Gastroesophageal sphincter (tissue), 4 donors: ENCODE data around the gene MYL11. TPM values are rescaled to one million over a fixed set of nuclear protein-coding genes. Genes with fewer than 3 reads are reported as not detected.
A peak's percentile ranks its signal among the peaks of the same experiment; 100 is the strongest.

Experiments used
- ATAC-seq: fragments of 150-250 bp; one replicate; pipeline ENCODE4 v1.9.1; 2016; ENCODE audit warnings: mild to moderate bottlenecking, moderate library complexity
- H3K27ac ChIP-seq, 4 donors: fragments of 200-600 bp; sonication (generic) in 3 of 4; 1 replicate in 3 of 4; 2 replicates in 1 of 4; pipeline ENCODE4 v1.5.1; 2016 to 2019
- H3K27me3 ChIP-seq: fragments of 200-600 bp; sonication (generic); one replicate; pipeline ENCODE4 v1.5.1; 2019
- H3K36me3 ChIP-seq, 2 donors: fragments of 200-600 bp; sonication (generic); one replicate each; pipeline ENCODE4 v1.5.1; 2019; ENCODE audit warnings: control low read depth in 1 of 2
- H3K4me1 ChIP-seq, 3 donors: fragments of 200-600 bp; sonication (generic); 1 replicate in 2 of 3; 2 replicates in 1 of 3; pipeline ENCODE4 v1.5.1; 2016 to 2019; ENCODE audit warnings: control low read depth in 2 of 3
- H3K4me3 ChIP-seq, 2 donors: fragments of 200-600 bp; sonication (generic); one replicate each; pipeline ENCODE4 v1.5.1; 2019; ENCODE audit warnings: mild to moderate bottlenecking in 1 of 2, moderate library complexity in 1 of 2
- H3K9me3 ChIP-seq, 3 donors: fragments of 200-600 bp; sonication (generic); one replicate each; pipeline ENCODE4 v1.5.1; 2017 to 2019; ENCODE audit warnings: control low read depth in 2 of 3
- CTCF ChIP-seq, 4 experiments: fragments of 200-600 bp in 2 of 4; fragments of 450-650 bp in 2 of 4; sonication (generic) in 1 of 4; IDR thresholded peaks; one replicate each; pipeline ENCODE4 v1.5.1; 2017 to 2019; ENCODE audit warnings: antibody characterized with exemption in 4 of 4, mild to moderate bottlenecking in 2 of 4, moderate library complexity in 2 of 4
- EP300 ChIP-seq: sonication (generic); formaldehyde crosslinking; IDR thresholded peaks from one replicate; pipeline ENCODE4 v1.6.1; 2017; ENCODE audit warnings: antibody characterized with exemption, mild to moderate bottlenecking
- POLR2A ChIP-seq, 2 donors: fragments of 450-650 bp; IDR thresholded peaks; one replicate each; pipeline ENCODE4 v1.6.1; 2017; ENCODE audit warnings: antibody characterized with exemption in 2 of 2, mild to moderate bottlenecking in 2 of 2, moderate library complexity in 1 of 2
- POLR2AphosphoS5 ChIP-seq: sonication (generic); formaldehyde crosslinking; IDR thresholded peaks from one replicate; pipeline ENCODE4 v1.6.1; 2017; ENCODE audit warnings: antibody characterized with exemption
- WGBS, 2 donors: methylation state at CpG; one replicate each; pipeline ENCODE4 v1.1.5; 2018; ENCODE audit warnings: low coverage in 1 of 2; 5-methylcytosine and 5-hydroxymethylcytosine counted together
- total RNA-seq, 4 donors: library from RNA; depleted of rRNA; stranded (reverse); fragments of >200 nt; gene quantifications; one replicate each; pipeline ENCODE4 v1.1.0, GENCODE V29; 2016

MYL11 gene
- total RNA-seq, 4 donors from 2014 or later: not detected

- no CpG with 5 or more reads among the region's 7 CpGs for WGBS, 2 donors
- TF ChIP-seq POLR2A (IDR thresholded peaks at IDR 0.05) (no peak), POLR2AphosphoS5 (no peak), CTCF (IDR thresholded peaks at IDR 0.05) (no peak), EP300 (no peak)
- Histone ChIP-seq H3K4me1 (peaks cover 3 to 54% (median 40%) of the 10 kb centered on the region in 3 donors), H3K36me3 (peaks cover 0 to 76% of the 10 kb centered on the region in 2 donors), H3K4me3 (peak overlapping the region; percentile 38 to 74), H3K9me3 (no peaks in the 10 kb centered on the region), H3K27ac (peak overlapping the region; percentile 87 to 100 (median 93)), H3K27me3 (no peaks in the 10 kb centered on the region)
- no peak for ATAC-seq
Observed at GRCh38 chr16:30355954-30356308, 18.7 kb upstream of the MYL11 start.

- Histone ChIP-seq H3K4me1 (peaks cover 3 to 49% (median 39%) of the 10 kb centered on the region in 3 donors), H3K4me3 (peak overlapping the region in 1 of 2 donors; percentile 74), H3K36me3 (peaks cover 0 to 76% of the 10 kb centered on the region in 2 donors), H3K27ac (peak overlapping the region in 3 of 4 donors; percentile 87 to 100 (median 94)), H3K27me3 (no peaks in the 10 kb centered on the region), H3K9me3 (no peaks in the 10 kb centered on the region)
- TF ChIP-seq CTCF (IDR thresholded peaks at IDR 0.05) (no peak), POLR2AphosphoS5 (no peak), POLR2A (IDR thresholded peaks at IDR 0.05) (no peak), EP300 (no peak)
- no peak for ATAC-seq
- WGBS, 2 donors: 87 to 93% methylated on average over 3 of the region's 12 CpGs
Observed at GRCh38 chr16:30356401-30357084, 18.1 kb upstream of the MYL11 start.

GRCh38 chr16:30357085-30357714 lies 17.4 kb upstream of the MYL11 start:
- TF ChIP-seq EP300 (no peak), CTCF (IDR thresholded peaks at IDR 0.05) (no peak), POLR2A (IDR thresholded peaks at IDR 0.05) (no peak), POLR2AphosphoS5 (no peak)
- no peak overlapping the region for H3K4me3 ChIP-seq
- peaks cover 3 to 42% (median 32%) of the 10 kb centered on the region in 3 donors for H3K4me1 ChIP-seq
- H3K27ac ChIP-seq: peak overlapping the region in 3 of 4 donors; percentile 87 to 100 (median 94)
- H3K27me3 ChIP-seq: no peaks in the 10 kb centered on the region
- H3K36me3 ChIP-seq: peaks cover 0 to 76% of the 10 kb centered on the region in 2 donors
- ATAC-seq: no peak
- WGBS, 2 donors: 64 to 80% methylated on average over 1 to 2 of the region's 5 CpGs
- no peaks in the 10 kb centered on the region for H3K9me3 ChIP-seq

GRCh38 chr16:30357715-30358576 lies 16.7 kb upstream of the MYL11 start:
- Histone ChIP-seq H3K4me1 (peaks cover 0 to 34% (median 25%) of the 10 kb centered on the region in 3 donors), H3K9me3 (no peaks in the 10 kb centered on the region), H3K27ac (peak overlapping the region in 1 of 4 donors; percentile 94), H3K27me3 (no peaks in the 10 kb centered on the region), H3K36me3 (peaks cover 0 to 76% of the 10 kb centered on the region in 2 donors), H3K4me3 (no peak overlapping the region)
- 60 to 64% methylated on average over 1 to 10 of the region's 37 CpGs for WGBS, 2 donors
- ATAC-seq: no peak
- TF ChIP-seq POLR2AphosphoS5: no peak
- no peak for TF ChIP-seq CTCF (IDR thresholded peaks at IDR 0.05)
- TF ChIP-seq POLR2A (IDR thresholded peaks at IDR 0.05): no peak
- TF ChIP-seq EP300: no peak
